ENCODE data around the gene TTC31.
"Not testable (repeated sequence)": the region's sequence is repeated elsewhere in the genome, so short reads cannot be mapped to it uniquely, and the experiment has no call there.

The TTC31 gene

DNA sequence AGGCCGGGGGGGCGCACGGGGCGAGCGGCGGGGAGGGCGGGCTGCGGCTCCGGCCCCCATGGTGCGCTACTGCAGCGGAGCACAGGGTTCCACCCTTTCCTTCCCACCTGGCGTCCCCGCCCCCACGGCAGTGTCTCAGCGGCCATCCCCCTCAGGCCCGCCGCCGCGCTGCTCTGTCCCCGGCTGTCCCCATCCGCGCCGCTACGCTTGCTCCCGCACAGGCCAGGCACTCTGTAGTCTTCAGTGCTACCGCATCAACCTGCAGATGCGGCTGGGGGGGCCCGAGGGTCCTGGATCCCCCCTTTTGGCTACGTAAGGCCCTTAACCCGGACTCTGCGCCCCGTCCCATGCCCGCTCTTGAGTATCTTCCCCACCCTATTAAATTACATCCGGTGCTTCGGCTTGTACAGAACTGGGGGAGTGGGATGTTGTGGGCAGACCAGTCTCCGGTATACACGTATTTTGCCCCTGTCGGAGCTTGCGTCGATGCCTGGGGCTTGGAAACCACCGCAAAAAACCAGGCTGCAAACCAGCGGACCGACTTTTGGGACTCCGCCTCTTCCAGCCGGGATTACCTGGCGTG lies 25.2 kb upstream of the TTC31 start:
- peak; percentile 70 for DNase-seq

GRCh38 chr2:74458132-74458937 lies 24.5 kb upstream of the TTC31 start, which contains the start of gene WBP1:
Gene WBP1, plus strand, starts transcription at chr2:74458438. Its CDS starts 165 bp downstream, at chr2:74458603.
- DNase-seq, result peak; percentile 96

- no peak for DNase-seq
These were observed 23.9 kb upstream of the TTC31 start for GRCh38 chr2:74458938-74459363.

GRCh38 chr2:74459503-74460118 lies 23.3 kb upstream of the TTC31 start:
- DNase-seq, result not testable (repeated sequence)

DNA sequence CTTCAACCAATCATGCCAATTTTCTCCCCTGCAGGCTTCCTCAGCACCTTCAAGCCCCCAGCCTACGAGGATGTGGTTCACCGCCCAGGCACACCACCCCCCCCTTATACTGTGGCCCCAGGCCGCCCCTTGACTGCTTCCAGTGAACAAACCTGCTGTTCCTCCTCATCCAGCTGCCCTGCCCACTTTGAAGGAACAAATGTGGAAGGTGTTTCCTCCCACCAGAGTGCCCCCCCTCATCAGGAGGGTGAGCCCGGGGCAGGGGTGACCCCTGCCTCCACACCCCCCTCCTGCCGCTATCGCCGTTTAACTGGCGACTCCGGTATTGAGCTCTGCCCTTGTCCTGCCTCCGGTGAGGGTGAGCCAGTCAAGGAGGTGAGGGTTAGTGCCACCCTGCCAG lies 22.7 kb upstream of the TTC31 start:
- DNase-seq, result not testable (repeated sequence)

DNA sequence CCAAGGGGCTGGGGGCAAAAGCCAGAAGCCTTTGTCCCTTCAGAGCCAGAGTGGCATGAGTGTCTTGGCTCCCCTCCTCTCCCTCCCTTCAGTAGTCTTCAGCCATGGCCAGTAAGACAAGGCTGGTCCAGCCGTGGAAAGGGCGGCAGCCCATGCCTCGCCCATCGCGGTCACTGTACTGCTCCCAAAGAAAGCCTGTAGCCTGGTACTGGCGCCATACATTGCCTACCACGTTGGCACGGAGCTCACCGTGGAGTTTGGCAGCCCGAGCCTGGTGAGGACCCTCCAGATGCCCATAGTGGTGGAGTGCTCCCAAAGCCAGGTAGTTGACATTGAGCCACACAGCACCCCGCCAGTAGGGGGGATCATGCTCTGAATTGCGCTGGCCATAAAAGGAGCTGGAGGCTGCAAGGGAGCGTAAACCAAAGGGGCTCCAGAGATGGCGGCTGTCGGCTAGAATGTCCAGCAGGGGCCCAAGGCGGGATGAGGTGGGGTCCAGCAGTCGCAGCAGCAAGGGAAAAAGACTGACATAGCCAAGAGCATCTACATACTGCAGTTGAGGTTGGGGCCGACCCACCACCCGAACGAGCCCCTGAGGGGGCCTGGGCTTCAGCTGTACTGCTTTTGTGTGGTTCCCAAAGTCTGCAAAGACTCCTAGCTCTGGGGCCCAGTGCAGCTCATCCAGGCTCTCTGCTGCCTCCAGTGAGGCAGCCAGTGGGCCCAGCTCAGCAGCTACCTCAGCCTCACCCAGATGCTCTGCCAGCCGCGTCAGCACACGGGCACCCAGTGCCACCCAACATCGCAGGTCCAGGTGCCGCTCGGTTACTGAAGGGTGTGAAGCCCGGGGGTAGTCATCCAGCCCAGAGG lies 21.5 kb upstream of the TTC31 start:
- DNase-seq, result no peak

GRCh38 chr2:74462054-74462785 lies 20.7 kb upstream of the TTC31 start:
- DNase-seq, result no peak

DNA sequence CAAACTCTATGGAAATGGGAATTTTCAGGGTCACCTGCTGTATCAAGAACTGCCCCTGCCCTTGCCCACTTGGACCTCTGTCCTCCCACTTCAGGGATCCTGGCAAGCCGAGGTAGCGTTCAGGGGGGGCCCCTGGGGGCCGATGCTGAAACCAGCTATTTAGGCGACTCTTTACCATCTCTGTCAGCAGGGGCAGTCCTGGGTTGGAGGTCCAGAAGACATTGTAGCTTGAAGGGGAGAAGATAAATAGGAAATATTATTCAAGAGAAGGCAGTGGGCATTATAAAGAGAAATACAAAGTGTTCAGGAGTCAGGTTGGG lies 20.1 kb upstream of the TTC31 start:
- DNase-seq, result no peak

DNA sequence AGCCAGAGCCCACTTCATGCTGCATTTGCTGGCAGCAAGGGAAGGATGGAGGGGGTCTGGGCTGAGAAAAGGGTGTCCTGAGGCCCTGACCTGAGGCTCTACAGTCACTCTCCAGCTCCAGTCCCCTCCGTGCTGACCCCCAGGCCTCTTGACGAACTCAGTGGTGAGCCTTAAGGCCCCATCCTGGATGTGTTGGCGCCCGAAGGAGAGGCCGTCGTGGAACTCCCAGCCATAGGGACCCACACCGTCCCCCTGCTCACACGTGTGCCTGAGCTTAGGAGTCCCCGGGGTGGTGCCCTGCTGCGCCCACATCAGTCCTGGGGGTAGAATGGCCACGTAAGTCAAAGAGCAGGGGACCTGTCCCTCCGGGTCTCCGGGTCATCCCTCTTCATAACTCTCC lies 18.5 kb upstream of the TTC31 start:
- no peak for DNase-seq

GRCh38 chr2:74470742-74471141 lies 12.1 kb upstream of the TTC31 start:
- not testable (repeated sequence) for DNase-seq

- no peak for DNase-seq
These were observed 11.4 kb upstream of the TTC31 start for GRCh38 chr2:74471332-74472065.

GRCh38 chr2:74472086-74472944 lies 10.6 kb upstream of the TTC31 start, which contains the start of gene MRPL53:
Gene MRPL53, minus strand, starts transcription at chr2:74472680. Its CDS starts 20 bp downstream, at chr2:74472660.
- DNase-seq, result peak; percentile 98

DNA sequence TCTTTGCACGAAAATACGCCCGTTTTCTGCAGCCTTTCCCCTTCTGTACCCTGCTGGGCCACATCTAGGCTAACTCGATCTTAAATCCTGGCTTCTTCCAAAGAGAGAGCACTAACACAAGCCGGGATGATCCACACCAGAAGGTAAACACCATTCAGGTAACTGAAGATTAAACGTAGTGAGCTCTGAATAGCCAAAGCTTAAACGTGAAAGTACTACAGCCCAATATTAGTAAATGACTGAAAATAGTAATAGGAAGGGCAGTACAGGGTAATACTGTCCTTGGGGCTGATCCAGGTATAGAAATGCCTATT lies 10.0 kb upstream of the TTC31 start:
- no peak for DNase-seq

DNA sequence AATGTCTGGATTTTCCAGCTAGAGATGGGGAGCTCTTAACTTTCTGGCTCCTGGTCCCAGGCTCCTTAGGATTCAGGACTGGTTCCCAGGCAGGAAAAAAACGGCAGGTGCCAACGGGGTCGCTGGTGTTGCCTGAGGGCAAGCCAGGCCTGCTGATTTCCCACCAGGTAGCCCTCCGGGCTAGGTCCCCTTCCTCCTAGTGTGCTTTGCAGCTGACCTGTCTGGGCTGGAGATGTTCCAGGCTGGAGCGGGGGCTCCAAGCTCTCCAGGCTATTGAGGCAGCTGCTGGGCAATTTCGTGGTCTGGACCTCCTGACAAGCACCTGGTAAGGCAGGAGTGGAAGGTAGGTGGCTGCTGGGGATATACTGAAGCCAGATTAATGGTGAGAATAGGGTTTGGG lies 8.4 kb upstream of the TTC31 start:
- no peak for DNase-seq

- no peak for DNase-seq
These were observed 8.0 kb upstream of the TTC31 start for GRCh38 chr2:74474899-74475298.

DNA sequence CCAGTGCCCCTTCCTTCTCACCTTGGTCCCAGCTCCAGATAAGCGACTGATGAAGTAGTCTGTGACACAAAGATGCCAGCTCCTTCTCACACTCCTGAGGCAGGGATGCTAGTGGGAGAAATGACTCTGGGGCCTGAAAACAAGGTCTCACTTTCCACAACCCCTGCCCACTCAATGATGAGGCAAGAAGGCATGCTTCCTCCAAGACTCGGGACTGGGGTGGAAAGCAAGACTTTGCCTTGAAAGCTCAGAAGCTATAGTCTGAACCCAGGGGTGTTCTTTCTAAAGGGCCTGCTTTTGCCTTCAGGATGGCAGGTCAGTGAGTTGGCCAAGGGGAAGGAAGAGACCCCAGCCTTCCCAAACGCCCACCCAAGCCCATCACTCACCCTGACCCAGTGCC lies 1.4 kb upstream of the TTC31 start:
- DNase-seq, result no peak

GRCh38 chr2:74481961-74482800 lies 700 bp upstream of the TTC31 start:
- peak; percentile 71 for DNase-seq

DNA sequence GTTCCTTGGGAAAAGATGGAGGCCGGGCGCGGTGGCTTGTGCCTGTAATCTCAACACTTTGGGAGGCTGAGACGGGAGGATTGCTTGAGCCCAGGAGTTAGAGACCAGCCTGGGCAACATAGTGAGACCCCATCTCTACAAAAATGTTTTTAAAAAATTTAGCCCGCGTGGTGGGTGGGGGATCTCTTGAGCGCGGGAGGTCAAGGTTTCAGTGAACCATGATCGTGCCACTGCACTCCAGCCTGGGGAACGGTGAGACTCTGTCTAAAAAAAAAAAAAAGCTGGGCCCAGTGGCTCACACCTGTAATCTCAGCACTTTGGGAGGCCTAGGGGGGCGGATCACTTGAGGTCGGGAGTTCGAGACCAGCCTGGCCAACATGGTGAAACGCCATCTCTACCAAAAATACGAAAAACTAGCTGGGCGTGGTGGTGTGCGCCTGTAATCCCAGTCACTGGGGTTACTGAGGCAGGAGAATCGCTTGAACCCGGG lies 839 bp downstream of the TTC31 start:
- not testable (repeated sequence) for DNase-seq

GRCh38 chr2:74486141-74486540 lies 3.3 kb downstream of the TTC31 start:
- DNase-seq, result no peak
